Fibroblast of skin of scalp (primary cell): ENCODE results near the gene CFAP53.

Source experiments
- DNase-seq: peaks from one replicate; pipeline ENCODE4 v3.0.0-alpha.2; 2013

The CFAP53 gene

GRCh38 chr18:50193796-50194630 lies 72.3 kb downstream of the CFAP53 start:
- DNase-seq = no peak

DNA sequence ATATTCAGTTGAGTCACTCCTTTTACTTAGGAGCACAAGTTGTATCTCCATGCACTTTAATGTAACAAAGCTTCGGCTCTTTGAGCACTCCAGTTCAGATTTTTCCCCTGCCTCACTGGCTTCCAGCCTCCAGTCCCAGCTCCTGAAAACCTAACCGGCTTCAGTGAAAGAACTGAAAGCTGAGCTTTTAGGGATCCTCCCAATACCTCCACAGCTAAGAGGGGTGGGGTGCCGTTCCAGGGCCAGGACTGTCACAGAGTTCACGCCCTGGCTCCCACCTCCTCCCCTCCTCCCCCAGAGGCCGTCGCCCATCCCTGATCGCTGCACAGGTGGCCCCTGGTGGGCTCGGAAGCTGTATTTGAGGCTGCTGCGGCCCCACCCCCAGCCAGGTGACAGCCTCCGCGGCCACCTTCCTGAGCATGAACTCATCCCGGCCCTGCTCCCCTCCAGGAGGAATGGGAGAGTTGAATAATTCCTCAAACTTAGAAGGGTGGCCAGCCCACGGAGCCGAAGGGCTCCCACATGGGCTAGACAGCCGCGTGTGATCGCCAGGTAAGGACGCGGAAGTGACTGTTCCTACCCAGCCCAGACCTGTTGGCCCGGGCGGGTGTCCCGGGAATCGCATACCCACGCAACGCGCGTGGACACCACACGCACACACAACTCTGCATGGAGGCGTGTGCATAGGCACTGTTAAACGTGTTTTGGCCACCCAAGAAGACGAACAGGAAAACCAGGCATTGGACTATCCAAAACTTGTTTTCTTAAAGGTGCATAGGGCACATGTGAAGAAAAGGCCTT lies 73.1 kb downstream of the CFAP53 start:
- no peak for DNase-seq

GRCh38 chr18:50190926-50191325 lies 75.4 kb downstream of the CFAP53 start:
- no peak for DNase-seq

DNA sequence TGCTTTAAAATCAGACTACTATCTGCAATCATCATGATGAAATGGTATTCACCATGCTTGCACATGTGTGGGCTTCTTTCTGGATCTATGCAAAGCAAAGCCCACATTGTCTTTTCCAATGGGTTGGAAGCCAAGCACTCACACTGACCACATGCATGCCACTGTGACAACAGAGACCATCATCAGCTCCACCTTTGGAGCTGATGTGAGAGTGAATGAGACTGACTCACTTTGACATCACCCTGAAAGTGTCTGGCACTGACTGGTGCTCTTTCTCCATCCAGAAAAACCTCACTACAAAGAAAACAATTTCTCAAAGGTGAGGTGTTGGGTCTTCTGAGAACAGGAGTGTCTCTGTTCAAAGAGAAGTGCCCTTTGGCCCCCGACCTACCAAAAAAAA lies 76.1 kb downstream of the CFAP53 start:
- no peak for DNase-seq

DNA sequence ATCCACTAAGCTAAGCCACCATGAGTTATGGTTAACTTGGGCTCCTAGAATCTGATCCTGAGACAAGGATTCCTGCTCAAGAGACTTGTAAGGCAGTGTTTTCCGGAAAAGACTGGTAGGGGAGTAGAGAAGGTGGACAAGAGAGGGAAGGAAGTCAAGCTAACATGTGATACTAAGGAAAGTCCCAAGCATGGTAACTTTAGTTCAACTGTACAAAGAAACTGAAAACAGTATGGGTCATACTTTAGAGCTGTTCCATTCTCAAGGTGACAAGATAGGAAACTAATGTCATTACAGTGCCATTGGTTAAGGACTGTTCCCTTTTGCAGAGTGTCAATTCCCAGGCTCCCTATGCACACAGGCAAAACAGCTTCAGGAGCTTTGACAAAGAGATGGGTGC lies 77.1 kb downstream of the CFAP53 start:
- DNase-seq = no peak

DNA sequence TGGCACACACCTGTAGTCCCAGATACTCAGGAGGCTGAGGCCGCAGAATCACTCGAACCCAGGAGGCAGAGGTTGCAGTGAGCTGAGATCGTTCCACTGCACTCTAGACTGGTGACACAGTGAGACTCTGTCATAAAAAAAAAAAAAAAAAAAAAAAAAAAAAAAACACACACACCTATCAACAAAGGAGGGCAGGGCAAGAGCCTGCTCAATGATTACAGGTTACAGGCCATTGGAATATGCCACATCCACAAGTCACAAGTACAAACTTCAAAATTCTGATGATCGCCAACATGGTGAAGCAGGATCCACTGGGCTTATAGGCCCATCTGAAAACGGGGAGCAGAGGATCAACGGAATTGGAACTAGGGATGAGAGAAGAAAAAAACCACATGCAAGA lies 77.6 kb downstream of the CFAP53 start:
- DNase-seq = no peak

DNA sequence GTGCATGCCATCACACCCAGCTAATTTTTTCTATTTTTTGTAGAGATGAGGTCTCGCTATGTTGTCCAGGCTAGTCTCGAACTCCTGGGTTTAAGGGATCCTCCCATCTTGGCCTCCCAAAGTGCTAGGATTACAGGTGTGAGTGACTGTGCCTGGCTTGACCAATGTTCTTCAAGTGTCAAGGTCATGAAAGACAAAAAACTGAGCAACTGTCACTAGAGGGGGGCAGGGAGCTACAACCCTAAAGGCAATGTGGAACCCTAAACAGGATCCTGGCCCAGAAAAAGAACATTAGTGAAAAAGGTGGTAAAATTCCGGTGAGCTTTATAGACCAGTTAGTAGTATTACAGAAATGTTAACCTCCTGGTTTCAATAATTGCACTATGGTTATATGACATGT lies 78.6 kb downstream of the CFAP53 start:
- no peak for DNase-seq

GRCh38 chr18:50186385-50186784 lies 79.9 kb downstream of the CFAP53 start:
- no peak for DNase-seq

DNA sequence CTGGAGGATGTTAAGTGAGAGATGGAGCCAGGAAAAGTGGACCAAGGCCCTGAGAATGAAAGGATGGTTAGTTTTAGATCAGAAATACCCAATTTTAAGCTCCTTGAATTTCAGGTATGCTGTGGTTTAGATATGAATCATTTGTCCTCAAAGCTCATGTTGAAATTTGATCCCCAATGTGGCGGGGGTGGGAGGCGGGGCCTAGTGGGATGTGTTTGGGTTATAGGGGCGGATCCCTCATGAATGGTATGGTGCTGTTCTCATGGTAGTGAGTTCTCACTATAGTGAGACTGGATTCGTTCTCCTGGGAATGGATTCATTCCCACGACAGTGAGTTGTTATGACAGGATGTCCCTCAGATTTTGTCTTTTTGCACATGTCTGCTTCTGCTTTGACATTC lies 82.7 kb downstream of the CFAP53 start:
- DNase-seq = peak; percentile 15

DNA sequence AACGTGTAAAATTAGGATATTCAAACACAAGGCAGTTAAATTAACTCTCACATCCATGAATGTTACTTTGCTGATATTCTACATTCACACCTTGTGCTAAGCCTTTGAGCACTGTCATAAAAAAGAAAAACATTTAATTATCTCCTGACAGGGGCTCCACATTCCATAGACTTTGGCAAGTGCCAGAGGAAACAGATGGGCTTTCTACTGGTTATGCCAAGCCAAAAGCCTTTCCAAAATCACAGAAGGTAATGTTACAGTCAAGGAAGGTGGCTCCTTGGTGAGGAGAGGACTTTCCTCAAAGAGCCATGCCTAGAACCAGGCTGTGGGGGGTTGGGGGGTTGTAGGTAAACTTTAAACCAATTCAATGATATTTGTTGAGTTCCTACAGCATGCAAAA lies 83.8 kb downstream of the CFAP53 start:
- no peak for DNase-seq

GRCh38 chr18:50181590-50181989 lies 84.7 kb downstream of the CFAP53 start:
- DNase-seq = no peak

DNA sequence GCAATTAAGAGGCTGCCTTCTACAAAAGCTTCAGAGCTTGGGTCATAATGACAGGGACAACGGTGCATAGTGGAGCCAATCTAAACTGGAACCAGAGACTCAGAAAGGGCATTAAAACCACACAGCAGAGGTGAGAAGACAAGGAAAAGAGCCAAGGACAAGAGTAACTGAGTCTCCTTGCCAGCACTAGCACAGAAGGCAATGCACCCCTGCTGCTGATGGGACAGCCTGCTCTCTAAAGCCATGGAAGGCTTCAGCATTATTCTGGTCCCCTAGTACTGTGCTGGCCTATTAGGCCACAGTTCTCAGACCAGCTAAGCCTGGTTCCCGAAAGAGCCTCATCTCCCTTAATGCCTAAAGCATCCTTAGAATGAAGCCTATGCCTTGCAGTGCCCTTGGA lies 86.8 kb downstream of the CFAP53 start:
- DNase-seq = no peak

DNA sequence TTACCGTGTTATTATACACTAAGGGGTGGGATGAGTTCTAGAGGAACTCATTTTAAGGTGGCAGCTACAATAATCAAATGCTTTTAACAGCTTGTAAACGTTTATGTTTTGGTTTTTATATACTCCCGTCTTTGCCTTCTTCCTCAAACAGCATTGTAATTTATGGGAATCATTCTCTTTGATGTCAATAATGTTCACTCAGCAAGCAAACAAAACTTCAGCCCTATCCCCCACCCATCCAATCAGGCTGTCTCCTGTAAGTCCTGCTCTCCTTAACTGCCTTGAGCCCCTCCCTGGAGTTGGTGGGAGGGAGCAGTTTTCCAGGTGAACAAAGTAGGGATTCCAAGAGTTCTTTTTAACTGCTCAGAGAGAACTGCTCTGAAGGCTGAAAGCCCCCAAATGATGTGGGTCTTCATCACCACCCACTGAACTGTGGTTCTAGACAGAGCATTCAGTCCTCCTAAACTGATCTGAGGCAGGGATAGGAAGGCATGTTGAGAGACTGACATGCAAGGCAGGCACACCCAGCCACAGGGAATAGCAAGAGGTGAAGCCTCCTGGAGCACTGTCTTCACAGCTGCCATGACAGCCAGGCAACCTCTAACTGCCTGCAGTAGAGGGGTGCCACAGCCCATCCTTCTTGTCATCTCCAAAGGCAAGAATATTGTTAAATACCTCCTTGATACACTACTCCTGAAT lies 88.9 kb downstream of the CFAP53 start:
- no peak for DNase-seq
